Left ventricle myocardium inferior (tissue), 1 donor: ENCODE results near the gene TP53I3. TPM values are rescaled to one million over a fixed set of nuclear protein-coding genes. Genes with fewer than 3 reads are reported as not detected.

Source experiments
- DNase-seq: peaks from one replicate; pipeline ENCODE4 v3.0.0-alpha.2; 2020
- H3K27ac ChIP-seq: fragments of 200-600 bp; replicated peaks from 2 replicates; pipeline ENCODE4 v1.8.0; 2021
- H3K27me3 ChIP-seq: fragments of 200-600 bp; 2 replicates; pipeline ENCODE4 v1.8.0; 2021; ENCODE audit warnings: low read depth
- H3K36me3 ChIP-seq: fragments of 200-600 bp; 2 replicates; pipeline ENCODE4 v1.8.0; 2021
- H3K4me1 ChIP-seq: fragments of 200-600 bp; 2 replicates; pipeline ENCODE4 v1.8.0; 2021
- H3K4me3 ChIP-seq: fragments of 200-600 bp; 2 replicates; pipeline ENCODE4 v1.8.0; 2021; ENCODE audit warnings: mild to moderate bottlenecking, moderate library complexity
- H3K9me3 ChIP-seq: fragments of 200-600 bp; replicated peaks from 2 replicates; pipeline ENCODE4 v1.8.0; 2021
- CTCF ChIP-seq: fragments of 200-600 bp; IDR thresholded peaks from 2 replicates; pipeline ENCODE4 v1.8.0; 2021; ENCODE audit warnings: antibody characterized with exemption, mild to moderate bottlenecking, borderline replicate concordance
- intact Hi-C: fragments of 100-400 bp; cut with micrococcal nuclease; formaldehyde crosslinking; loops from one replicate; pipeline ENCODE4 v1.11.0; 2022
- total RNA-seq: library from RNA; stranded (reverse); fragmentation: NEBNext Ultra II Directional; extraction: Animal tissue kit (Norgen Biotek cat#: 25700); gene quantifications from one replicate; pipeline ENCODE4 v1.2.1, GENCODE V29; 2021
- donor health status: DM: no; HTN: yes; CAD: no; lungs with severe emphysema.

TP53I3 gene
- total RNA-seq, 1 donor from 2014 or later, result 7.5 TPM

GRCh38 chr2:24058564-24059271 is 25.9 kb downstream of the TP53I3 start:
- Histone ChIP-seq H3K9me3 (no peaks in the 10 kb centered on the region), H3K27me3 (no peaks in the 10 kb centered on the region), H3K4me1 (no peaks in the 10 kb centered on the region), H3K27ac (no peak overlapping the region), H3K4me3 (no peak overlapping the region), H3K36me3 (peaks cover 7% of the 10 kb centered on the region)
- no peak for DNase-seq
- TF ChIP-seq CTCF, result no peak
- intact Hi-C loops, result no loop called here

GRCh38 chr2:24055750-24056149 is 28.9 kb downstream of the TP53I3 start:
- no peak for DNase-seq
- H3K4me3 ChIP-seq, result no peak overlapping the region
- no peak for TF ChIP-seq CTCF
- no peaks in the 10 kb centered on the region for H3K4me1 ChIP-seq
- no peak overlapping the region for H3K27ac ChIP-seq
- intact Hi-C loops, result no loop called here
- no peaks in the 10 kb centered on the region for H3K36me3 ChIP-seq
- no peaks in the 10 kb centered on the region for H3K27me3 ChIP-seq
- no peaks in the 10 kb centered on the region for H3K9me3 ChIP-seq

GRCh38 chr2:24054366-24055010 is 30.1 kb downstream of the TP53I3 start:
- no peak overlapping the region for H3K4me3 ChIP-seq
- no peaks in the 10 kb centered on the region for H3K36me3 ChIP-seq
- no peaks in the 10 kb centered on the region for H3K9me3 ChIP-seq
- no peak for DNase-seq
- intact Hi-C loops, result no loop called here
- TF ChIP-seq CTCF, result no peak
- H3K4me1 ChIP-seq, result peaks cover 12% of the 10 kb centered on the region
- H3K27ac ChIP-seq, result no peak overlapping the region
- H3K27me3 ChIP-seq, result no peaks in the 10 kb centered on the region

- no peak overlapping the region for H3K4me3 ChIP-seq
- no peak for TF ChIP-seq CTCF
- no peaks in the 10 kb centered on the region for H3K9me3 ChIP-seq
- no peaks in the 10 kb centered on the region for H3K27me3 ChIP-seq
- H3K4me1 ChIP-seq, result peaks cover 25% of the 10 kb centered on the region
- no peaks in the 10 kb centered on the region for H3K36me3 ChIP-seq
- H3K27ac ChIP-seq, result no peak overlapping the region
- intact Hi-C loops, result no loop called here
- no peak for DNase-seq
Observed at GRCh38 chr2:24052951-24053350, 31.7 kb downstream of the TP53I3 start.

DNA sequence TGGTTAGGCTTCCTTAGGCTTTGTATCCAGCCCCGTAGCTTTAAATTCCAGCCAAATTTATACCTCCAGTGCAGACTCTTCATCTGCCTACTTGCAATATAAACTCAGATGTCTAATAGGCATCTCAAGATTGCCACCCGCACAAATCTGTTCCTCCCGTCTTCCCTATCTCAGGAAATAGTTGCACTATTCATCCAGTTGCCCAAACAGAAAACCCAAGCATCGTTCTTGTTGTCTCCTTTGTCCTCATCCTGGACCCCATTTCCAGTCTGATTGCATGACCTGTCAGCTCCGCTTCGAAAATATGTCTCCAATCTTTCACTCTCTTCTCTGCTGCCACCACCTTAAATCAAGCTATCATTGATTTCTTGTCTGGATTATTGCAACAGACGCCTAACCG is 32.8 kb downstream of the TP53I3 start:
- Histone ChIP-seq H3K27me3 (no peaks in the 10 kb centered on the region), H3K4me3 (no peak overlapping the region), H3K27ac (no peak overlapping the region), H3K9me3 (no peaks in the 10 kb centered on the region), H3K4me1 (peaks cover 33% of the 10 kb centered on the region), H3K36me3 (no peaks in the 10 kb centered on the region)
- intact Hi-C loops, result no loop called here
- no peak for DNase-seq
- TF ChIP-seq CTCF, result no peak
